Measurements from ENCODE around the gene LRRC15. TPM values are rescaled to one million over a fixed set of nuclear protein-coding genes. Genes with fewer than 3 reads are reported as not detected.
A peak's percentile ranks its signal among the peaks of the same experiment; 100 is the strongest.

Gene LRRC15
- total RNA-seq, 4 donors from 2014 or later, result 5.6 to 23.7 (median 9.6) TPM; not detected in 1

GRCh38 chr3:194323785-194324735 lies 45.5 kb downstream of the LRRC15 start:
- no peaks in the 10 kb centered on the region for H3K36me3 ChIP-seq
- DNase-seq (ENCODE audit: low spot score in 2 of 2), result no peak
- peak overlapping the region; percentile 27 for H3K27ac ChIP-seq
- H3K27me3 ChIP-seq, result no peaks in the 10 kb centered on the region
- peak overlapping the region; percentile 35 for H3K4me3 ChIP-seq
- no peaks in the 10 kb centered on the region for H3K9me3 ChIP-seq
- TF ChIP-seq POLR2AphosphoS5 (IDR thresholded peaks at IDR 0.05), result peak in 1 of 3 donors; percentile 16
- no peak for TF ChIP-seq CTCF (IDR thresholded peaks at IDR 0.05)
- no peak for TF ChIP-seq POLR2A (IDR thresholded peaks at IDR 0.05)
- TF ChIP-seq EP300 (IDR thresholded peaks at IDR 0.05), result peak; percentile 58
- WGBS, result 50% methylated on average over 24 of the region's 39 CpGs
- peaks cover 21% of the 10 kb centered on the region for H3K4me1 ChIP-seq

- Histone ChIP-seq H3K9me3 (no peaks in the 10 kb centered on the region), H3K4me3 (no peak overlapping the region), H3K27ac (no peak overlapping the region), H3K27me3 (peaks cover 3% of the 10 kb centered on the region), H3K4me1 (peaks cover 17% of the 10 kb centered on the region), H3K36me3 (no peaks in the 10 kb centered on the region)
- no peak for DNase-seq (ENCODE audit: low spot score in 2 of 2)
- TF ChIP-seq EP300 (IDR thresholded peaks at IDR 0.05) (no peak), POLR2A (IDR thresholded peaks at IDR 0.05) (no peak), POLR2AphosphoS5 (IDR thresholded peaks at IDR 0.05) (no peak), CTCF (IDR thresholded peaks at IDR 0.05) (no peak)
- WGBS, result 55% methylated on average over 18 of the region's 18 CpGs
Observed at GRCh38 chr3:194322678-194323211, 46.8 kb downstream of the LRRC15 start.

GRCh38 chr3:194321693-194322640 lies 47.6 kb downstream of the LRRC15 start:
- Histone ChIP-seq H3K27ac (no peak overlapping the region), H3K9me3 (no peaks in the 10 kb centered on the region), H3K4me1 (peaks cover 17% of the 10 kb centered on the region), H3K27me3 (peaks cover 3% of the 10 kb centered on the region), H3K36me3 (no peaks in the 10 kb centered on the region), H3K4me3 (no peak overlapping the region)
- no peak for TF ChIP-seq POLR2A (IDR thresholded peaks at IDR 0.05)
- no peak for TF ChIP-seq POLR2AphosphoS5 (IDR thresholded peaks at IDR 0.05)
- no peak for TF ChIP-seq EP300 (IDR thresholded peaks at IDR 0.05)
- no peak for TF ChIP-seq CTCF (IDR thresholded peaks at IDR 0.05)
- 82% methylated on average over 26 of the region's 26 CpGs for WGBS
- no peak for DNase-seq (ENCODE audit: low spot score in 2 of 2)

GRCh38 chr3:194320744-194321243 lies 48.7 kb downstream of the LRRC15 start:
- no peak overlapping the region for H3K4me3 ChIP-seq
- H3K27me3 ChIP-seq, result peaks cover 3% of the 10 kb centered on the region
- H3K4me1 ChIP-seq, result peaks cover 21% of the 10 kb centered on the region
- 86% methylated on average over 10 of the region's 10 CpGs for whole genome bisulfite sequencing
- TF ChIP-seq POLR2AphosphoS5 (IDR thresholded peaks at IDR 0.05) (no peak), EP300 (IDR thresholded peaks at IDR 0.05) (no peak), CTCF (IDR thresholded peaks at IDR 0.05) (no peak), POLR2A (IDR thresholded peaks at IDR 0.05) (no peak)
- no peaks in the 10 kb centered on the region for H3K9me3 ChIP-seq
- no peak overlapping the region for H3K27ac ChIP-seq
- no peak for DNase-seq (ENCODE audit: low spot score in 2 of 2)
- no peaks in the 10 kb centered on the region for H3K36me3 ChIP-seq

Data from suprapubic skin (tissue), 4 donors.